Body of pancreas (tissue), 4 donors: ENCODE results near the gene TUBB2B.
"Not testable (repeated sequence)": the region's sequence is repeated elsewhere in the genome, so short reads cannot be mapped to it uniquely, and the experiment has no call there.

ENCODE experiments used
- POLR2A ChIP-seq, 3 donors: fragments of 450-650 bp; IDR thresholded peaks; one replicate each; pipeline ENCODE4 v1.6.1; 2016; ENCODE audit warnings: antibody characterized with exemption in 3 of 3, mild to moderate bottlenecking in 2 of 3
- TF ChIP-seq, protein P1 (sequence below), 7 experiments: fragments of 450-650 bp in 4 of 7; fragments of 200-600 bp in 3 of 7; sonication (generic) in 3 of 7; IDR thresholded peaks; one replicate each; pipeline ENCODE4 v1.5.1; 2016 to 2019; ENCODE audit warnings: antibody characterized with exemption in 7 of 7

- TF ChIP-seq, protein P1, sequence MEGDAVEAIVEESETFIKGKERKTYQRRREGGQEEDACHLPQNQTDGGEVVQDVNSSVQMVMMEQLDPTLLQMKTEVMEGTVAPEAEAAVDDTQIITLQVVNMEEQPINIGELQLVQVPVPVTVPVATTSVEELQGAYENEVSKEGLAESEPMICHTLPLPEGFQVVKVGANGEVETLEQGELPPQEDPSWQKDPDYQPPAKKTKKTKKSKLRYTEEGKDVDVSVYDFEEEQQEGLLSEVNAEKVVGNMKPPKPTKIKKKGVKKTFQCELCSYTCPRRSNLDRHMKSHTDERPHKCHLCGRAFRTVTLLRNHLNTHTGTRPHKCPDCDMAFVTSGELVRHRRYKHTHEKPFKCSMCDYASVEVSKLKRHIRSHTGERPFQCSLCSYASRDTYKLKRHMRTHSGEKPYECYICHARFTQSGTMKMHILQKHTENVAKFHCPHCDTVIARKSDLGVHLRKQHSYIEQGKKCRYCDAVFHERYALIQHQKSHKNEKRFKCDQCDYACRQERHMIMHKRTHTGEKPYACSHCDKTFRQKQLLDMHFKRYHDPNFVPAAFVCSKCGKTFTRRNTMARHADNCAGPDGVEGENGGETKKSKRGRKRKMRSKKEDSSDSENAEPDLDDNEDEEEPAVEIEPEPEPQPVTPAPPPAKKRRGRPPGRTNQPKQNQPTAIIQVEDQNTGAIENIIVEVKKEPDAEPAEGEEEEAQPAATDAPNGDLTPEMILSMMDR (IDR thresholded peaks at IDR 0.05), result not testable (repeated sequence)
- TF ChIP-seq POLR2A (IDR thresholded peaks at IDR 0.05), result not testable (repeated sequence)
Observed at GRCh38 chr6:3244832-3245161, 17.3 kb upstream of the TUBB2B start.
